ENCODE results near the gene LSAMP.

DNA sequence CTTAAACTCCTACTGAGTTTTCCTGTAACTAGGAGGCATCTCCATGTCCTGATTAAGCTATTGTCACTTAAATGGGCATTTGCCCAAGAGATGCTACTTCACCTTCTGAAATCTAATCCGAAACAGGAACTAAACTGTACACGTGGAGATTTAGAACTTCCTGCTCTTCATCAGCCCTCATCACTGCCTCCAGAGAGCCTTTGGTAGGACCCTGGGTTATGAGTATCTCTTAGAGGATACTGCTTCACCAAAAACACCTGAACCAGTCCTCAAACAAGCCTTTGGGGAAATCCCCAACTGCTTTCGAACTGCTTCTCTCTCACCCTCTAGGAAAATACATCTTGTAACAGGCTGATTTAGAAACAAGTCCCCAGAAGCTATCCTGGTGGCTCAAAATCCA, 501.7 kb downstream of the LSAMP start:
- no peak for TF ChIP-seq CTCF (IDR thresholded peaks at IDR 0.05)
- TF ChIP-seq POLR2AphosphoS5 (IDR thresholded peaks at IDR 0.05), result no peak
- TF ChIP-seq POLR2A (IDR thresholded peaks at IDR 0.05), result no peak
- TF ChIP-seq EP300 (IDR thresholded peaks at IDR 0.05), result no peak
